ENCODE results near the gene IPPK. TPM values are rescaled to one million over a fixed set of nuclear protein-coding genes. Genes with fewer than 3 reads are reported as not detected.

IPPK gene
- total RNA-seq, 2 experiments from 2014 or later = 8.7 to 9.7 TPM

GRCh38 chr9:92654481-92655301, 15.2 kb downstream of the IPPK start:
- no peaks in the 10 kb centered on the region for H3K4me1 Mint-ChIP-seq (ENCODE audit: low read depth)
- POLR2A ChIA-PET = no interaction called here
- CTCF ChIA-PET = no interaction called here
- no peaks in the 10 kb centered on the region for H3K27me3 Mint-ChIP-seq (ENCODE audit: low read depth)
- no peak overlapping the region for H3K27ac Mint-ChIP-seq
- no peak for DNase-seq
- H3K9me3 Mint-ChIP-seq (ENCODE audit: insufficient read depth) = no peaks in the 10 kb centered on the region
- H3K36me3 Mint-ChIP-seq (ENCODE audit: low read depth) = peaks cover 32% of the 10 kb centered on the region
- no peak for ATAC-seq
- no peak overlapping the region for H3K4me3 Mint-ChIP-seq

DNA sequence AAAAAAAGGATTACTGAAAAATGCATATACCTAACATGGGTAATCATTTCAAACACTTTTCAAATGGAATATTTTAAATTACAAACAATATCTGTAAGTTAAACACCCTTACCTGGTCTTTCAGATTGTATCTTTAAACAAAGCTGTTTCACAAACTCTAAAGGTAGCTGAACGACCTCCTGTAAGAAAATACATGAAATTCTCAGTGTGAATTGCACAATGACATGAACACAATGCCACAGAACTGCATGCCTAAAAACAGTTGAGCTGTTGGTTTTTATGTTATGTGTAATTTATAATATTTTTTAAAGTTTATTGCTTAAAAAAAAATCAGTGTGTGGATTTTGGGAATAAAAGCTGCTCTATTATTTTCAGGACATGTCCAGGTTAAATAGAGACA, 17.5 kb downstream of the IPPK start:
- Mint-ChIP-seq H3K9me3 (ENCODE audit: insufficient read depth) (no peaks in the 10 kb centered on the region), H3K27ac (no peak overlapping the region), H3K4me3 (no peak overlapping the region), H3K36me3 (ENCODE audit: low read depth) (peaks cover 39% of the 10 kb centered on the region), H3K4me1 (ENCODE audit: low read depth) (no peaks in the 10 kb centered on the region), H3K27me3 (ENCODE audit: low read depth) (no peaks in the 10 kb centered on the region)
- ChIA-PET POLR2A (no interaction called here), CTCF (no interaction called here)
- no peak for ATAC-seq
- DNase-seq = no peak

- peaks cover 6% of the 10 kb centered on the region for H3K4me1 Mint-ChIP-seq (ENCODE audit: low read depth)
- no peaks in the 10 kb centered on the region for H3K9me3 Mint-ChIP-seq (ENCODE audit: insufficient read depth)
- peak overlapping the region; percentile 11 for H3K27ac Mint-ChIP-seq
- DNase-seq = no peak
- no peak for ATAC-seq
- no peaks in the 10 kb centered on the region for H3K27me3 Mint-ChIP-seq (ENCODE audit: low read depth)
- H3K4me3 Mint-ChIP-seq = no peak overlapping the region
- CTCF ChIA-PET = interaction anchor here (1.1 kb wide), 1 partner anchor 140 kb away, joined by 3 read pairs; no protein-coding TSS in a partner anchor
- POLR2A ChIA-PET = no interaction called here
- peaks cover 40% of the 10 kb centered on the region for H3K36me3 Mint-ChIP-seq (ENCODE audit: low read depth)
These were observed 18.9 kb downstream of the IPPK start for GRCh38 chr9:92650839-92651621.

DNA sequence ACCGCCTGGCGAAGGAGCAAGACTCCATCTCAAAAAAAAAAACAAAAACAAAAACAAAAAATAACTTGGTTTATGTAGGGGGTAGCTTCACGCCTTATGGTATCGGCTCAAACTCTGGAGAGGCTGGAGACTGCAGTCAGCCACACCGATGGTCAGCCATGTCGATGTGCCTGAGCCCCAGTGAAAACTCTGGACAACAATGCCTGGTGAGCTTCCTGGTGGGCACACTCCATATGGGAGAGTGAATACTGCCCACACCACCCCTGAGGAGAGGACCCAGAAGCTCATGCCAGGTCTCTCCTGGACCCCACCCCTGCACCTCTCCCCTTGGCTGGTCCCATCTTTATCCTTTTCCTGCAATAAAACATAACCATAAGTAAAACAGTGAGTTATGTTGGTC, 19.6 kb downstream of the IPPK start:
- ATAC-seq (no peak), DNase-seq (no peak)
- ChIA-PET POLR2A (no interaction called here), CTCF (interaction anchor here (1.1 kb wide), 1 partner anchor 141 kb away, joined by 3 read pairs; no protein-coding TSS in a partner anchor)
- H3K4me3 Mint-ChIP-seq = no peak overlapping the region
- peaks cover 44% of the 10 kb centered on the region for H3K36me3 Mint-ChIP-seq (ENCODE audit: low read depth)
- H3K27ac Mint-ChIP-seq = no peak overlapping the region
- H3K27me3 Mint-ChIP-seq (ENCODE audit: low read depth) = no peaks in the 10 kb centered on the region
- peaks cover 6% of the 10 kb centered on the region for H3K4me1 Mint-ChIP-seq (ENCODE audit: low read depth)
- no peaks in the 10 kb centered on the region for H3K9me3 Mint-ChIP-seq (ENCODE audit: insufficient read depth)

GRCh38 chr9:92649007-92649406, 20.9 kb downstream of the IPPK start:
- H3K36me3 Mint-ChIP-seq (ENCODE audit: low read depth) = peaks cover 57% of the 10 kb centered on the region

DNA sequence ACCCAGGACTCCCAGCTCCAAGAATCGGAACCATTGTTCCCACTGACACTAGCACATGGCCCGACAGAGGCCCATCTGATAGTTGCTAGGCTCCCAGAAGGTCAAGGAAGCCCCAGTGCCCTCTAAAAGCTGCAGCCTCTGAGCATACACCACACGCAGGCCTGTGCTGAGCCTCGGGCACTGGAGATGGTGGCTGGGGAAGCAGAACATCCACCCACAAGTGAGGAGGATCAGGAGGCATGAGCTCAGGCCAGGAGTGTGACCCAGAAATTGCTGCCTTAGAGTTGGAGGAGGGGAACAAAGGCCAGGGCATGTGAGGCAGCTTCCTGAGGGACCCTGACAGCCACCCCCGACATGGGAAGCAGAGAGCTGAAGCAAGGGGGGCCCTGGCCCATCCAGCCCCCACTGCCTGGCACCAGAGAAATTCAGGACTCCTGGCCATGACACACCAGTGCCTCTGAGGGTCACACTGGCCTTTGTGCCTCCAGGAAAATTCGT, 21.4 kb downstream of the IPPK start:
- peaks cover 6% of the 10 kb centered on the region for H3K4me1 Mint-ChIP-seq (ENCODE audit: low read depth)
- DNase-seq (no peak), ATAC-seq (no peak)
- no peak overlapping the region for H3K27ac Mint-ChIP-seq
- ChIA-PET CTCF (no interaction called here), POLR2A (no interaction called here)
- no peaks in the 10 kb centered on the region for H3K9me3 Mint-ChIP-seq (ENCODE audit: insufficient read depth)
- H3K27me3 Mint-ChIP-seq (ENCODE audit: low read depth) = no peaks in the 10 kb centered on the region
- no peak overlapping the region for H3K4me3 Mint-ChIP-seq
- H3K36me3 Mint-ChIP-seq (ENCODE audit: low read depth) = peaks cover 58% of the 10 kb centered on the region

More at GRCh38 chr9:92649007-92649406, 20.9 kb downstream of the IPPK start:
- Mint-ChIP-seq H3K4me1 (ENCODE audit: low read depth) (peaks cover 6% of the 10 kb centered on the region), H3K4me3 (no peak overlapping the region), H3K9me3 (ENCODE audit: insufficient read depth) (no peaks in the 10 kb centered on the region), H3K27me3 (ENCODE audit: low read depth) (no peaks in the 10 kb centered on the region), H3K27ac (no peak overlapping the region)
- ChIA-PET CTCF (no interaction called here), POLR2A (no interaction called here)
- ATAC-seq = peak; percentile 19
- DNase-seq = no peak

- DNase-seq (no peak), ATAC-seq (no peak)
- no peak overlapping the region for H3K27ac Mint-ChIP-seq
- POLR2A ChIA-PET = no interaction called here
- no peaks in the 10 kb centered on the region for H3K27me3 Mint-ChIP-seq (ENCODE audit: low read depth)
- H3K36me3 Mint-ChIP-seq (ENCODE audit: low read depth) = peaks cover 56% of the 10 kb centered on the region
- peaks cover 6% of the 10 kb centered on the region for H3K4me1 Mint-ChIP-seq (ENCODE audit: low read depth)
- H3K9me3 Mint-ChIP-seq (ENCODE audit: insufficient read depth) = no peaks in the 10 kb centered on the region
- CTCF ChIA-PET = no interaction called here
- no peak overlapping the region for H3K4me3 Mint-ChIP-seq
These were observed 22.1 kb downstream of the IPPK start for GRCh38 chr9:92647671-92648473.

DNA sequence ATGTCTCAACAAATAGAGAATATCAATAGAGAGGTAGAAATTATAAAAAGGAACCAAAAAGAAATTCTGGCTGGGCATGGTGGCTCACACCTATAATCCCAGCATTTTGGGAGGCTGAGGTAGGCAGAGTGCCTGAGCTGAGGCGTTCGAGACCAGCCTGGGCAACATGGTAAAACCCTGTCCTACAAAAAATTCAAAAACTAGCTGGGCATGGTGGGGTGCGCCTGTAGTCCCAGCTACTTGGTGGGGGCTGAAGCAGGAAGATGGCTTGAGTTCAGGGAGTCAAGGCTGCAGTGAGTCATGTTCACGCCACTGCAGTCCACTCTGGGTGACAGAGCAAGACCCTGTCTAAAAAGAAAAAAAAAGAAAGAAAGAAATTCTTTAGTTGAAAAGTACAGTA, 24.9 kb downstream of the IPPK start:
- no peaks in the 10 kb centered on the region for H3K27me3 Mint-ChIP-seq (ENCODE audit: low read depth)
- no peak for ATAC-seq
- peaks cover 56% of the 10 kb centered on the region for H3K36me3 Mint-ChIP-seq (ENCODE audit: low read depth)
- no peak for DNase-seq
- H3K4me1 Mint-ChIP-seq (ENCODE audit: low read depth) = peaks cover 6% of the 10 kb centered on the region
- H3K9me3 Mint-ChIP-seq (ENCODE audit: insufficient read depth) = no peaks in the 10 kb centered on the region
- ChIA-PET POLR2A (interaction anchor here (0.6 kb wide), 1 partner anchor 333 kb away, joined by 3 read pairs; no protein-coding TSS in a partner anchor), CTCF (interaction anchor here (1.3 kb wide), 1 partner anchor 505 kb away, joined by 4 read pairs; no protein-coding TSS in a partner anchor)
- H3K27ac Mint-ChIP-seq = no peak overlapping the region
- H3K4me3 Mint-ChIP-seq = no peak overlapping the region

DNA sequence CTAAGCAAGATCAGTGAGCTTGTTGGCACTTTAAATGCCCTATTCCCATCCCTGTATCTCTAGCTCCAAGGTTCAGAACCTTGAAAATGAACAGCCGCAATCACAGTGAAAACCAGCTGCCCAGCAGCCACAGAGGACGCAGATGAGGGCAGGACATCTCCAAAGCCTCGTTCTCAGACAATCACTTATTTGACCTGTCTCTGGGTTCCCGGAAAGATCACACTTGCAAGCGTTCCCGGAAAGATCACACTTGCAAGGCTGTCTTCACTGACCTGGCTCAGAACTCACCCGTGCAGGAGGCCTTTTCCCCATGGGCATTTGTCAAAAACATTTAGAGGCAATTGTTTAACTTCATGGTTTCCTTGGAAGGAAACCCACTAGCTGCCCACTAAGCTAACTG, 25.7 kb downstream of the IPPK start:
- Mint-ChIP-seq H3K9me3 (ENCODE audit: insufficient read depth) (no peaks in the 10 kb centered on the region), H3K4me1 (ENCODE audit: low read depth) (peaks cover 6% of the 10 kb centered on the region), H3K27me3 (ENCODE audit: low read depth) (no peaks in the 10 kb centered on the region), H3K27ac (no peak overlapping the region), H3K4me3 (no peak overlapping the region), H3K36me3 (ENCODE audit: low read depth) (peaks cover 57% of the 10 kb centered on the region)
- DNase-seq (no peak), ATAC-seq (no peak)
- POLR2A ChIA-PET = interaction anchor here (0.6 kb wide), 1 partner anchor 332 kb away, joined by 3 read pairs; no protein-coding TSS in a partner anchor
- CTCF ChIA-PET = interaction anchor here (1.3 kb wide), 1 partner anchor 504 kb away, joined by 4 read pairs; no protein-coding TSS in a partner anchor

- no peaks in the 10 kb centered on the region for H3K27me3 Mint-ChIP-seq (ENCODE audit: low read depth)
- peaks cover 6% of the 10 kb centered on the region for H3K4me1 Mint-ChIP-seq (ENCODE audit: low read depth)
- H3K9me3 Mint-ChIP-seq (ENCODE audit: insufficient read depth) = no peaks in the 10 kb centered on the region
- ATAC-seq (no peak), DNase-seq (no peak)
- peaks cover 54% of the 10 kb centered on the region for H3K36me3 Mint-ChIP-seq (ENCODE audit: low read depth)
- no peak overlapping the region for H3K27ac Mint-ChIP-seq
- ChIA-PET POLR2A (no interaction called here), CTCF (no interaction called here)
- no peak overlapping the region for H3K4me3 Mint-ChIP-seq
These were observed 27.4 kb downstream of the IPPK start for GRCh38 chr9:92642564-92642963.

- DNase-seq = no peak
- ChIA-PET CTCF (no interaction called here), POLR2A (no interaction called here)
- Mint-ChIP-seq H3K9me3 (ENCODE audit: insufficient read depth) (no peaks in the 10 kb centered on the region), H3K36me3 (ENCODE audit: low read depth) (peaks cover 52% of the 10 kb centered on the region), H3K27me3 (ENCODE audit: low read depth) (no peaks in the 10 kb centered on the region), H3K27ac (no peak overlapping the region), H3K4me1 (ENCODE audit: low read depth) (peaks cover 2% of the 10 kb centered on the region), H3K4me3 (no peak overlapping the region)
- no peak for ATAC-seq
These were observed 27.9 kb downstream of the IPPK start for GRCh38 chr9:92642041-92642451.

Measured in activated CD8-positive, alpha-beta T cell treated with anti-CD3 and anti-CD28 coated beads, Interleukin-2, amount 10 ng/mL, durations not matched to agents 7 days and 5 days (primary cell).